ENCODE data around the gene SIPA1L3. TPM values are rescaled to one million over a fixed set of nuclear protein-coding genes. Genes with fewer than 3 reads are reported as not detected.

The SIPA1L3 gene
- total RNA-seq, 1 donor from 2014 or later, result 27.1 TPM

DNA sequence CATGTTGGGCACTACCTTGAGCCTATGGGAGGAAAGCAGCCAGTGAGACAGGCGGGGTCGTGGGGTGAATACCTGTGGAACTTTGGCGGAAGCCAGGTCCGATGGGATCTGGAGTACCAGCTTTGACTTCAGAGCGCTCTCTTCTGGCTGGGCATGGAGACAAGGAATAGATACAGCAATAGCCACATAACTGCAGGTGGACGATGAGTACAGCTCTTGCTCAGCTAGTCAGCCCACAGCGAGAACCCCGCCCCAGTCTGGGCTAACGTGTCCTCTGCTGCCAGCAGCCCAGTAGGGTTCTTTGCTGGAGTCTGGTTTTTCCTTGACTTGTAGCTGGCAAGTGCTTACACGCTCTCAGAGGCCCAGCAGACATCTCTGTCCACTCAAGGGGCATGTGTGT lies 83.4 kb downstream of the SIPA1L3 start:
- Histone ChIP-seq H3K27ac (no peak overlapping the region), H3K4me3 (no peak overlapping the region), H3K4me1 (no peaks in the 10 kb centered on the region), H3K27me3 (no peaks in the 10 kb centered on the region), H3K9me3 (no peaks in the 10 kb centered on the region), H3K36me3 (no peaks in the 10 kb centered on the region)
- TF ChIP-seq, protein P1, sequence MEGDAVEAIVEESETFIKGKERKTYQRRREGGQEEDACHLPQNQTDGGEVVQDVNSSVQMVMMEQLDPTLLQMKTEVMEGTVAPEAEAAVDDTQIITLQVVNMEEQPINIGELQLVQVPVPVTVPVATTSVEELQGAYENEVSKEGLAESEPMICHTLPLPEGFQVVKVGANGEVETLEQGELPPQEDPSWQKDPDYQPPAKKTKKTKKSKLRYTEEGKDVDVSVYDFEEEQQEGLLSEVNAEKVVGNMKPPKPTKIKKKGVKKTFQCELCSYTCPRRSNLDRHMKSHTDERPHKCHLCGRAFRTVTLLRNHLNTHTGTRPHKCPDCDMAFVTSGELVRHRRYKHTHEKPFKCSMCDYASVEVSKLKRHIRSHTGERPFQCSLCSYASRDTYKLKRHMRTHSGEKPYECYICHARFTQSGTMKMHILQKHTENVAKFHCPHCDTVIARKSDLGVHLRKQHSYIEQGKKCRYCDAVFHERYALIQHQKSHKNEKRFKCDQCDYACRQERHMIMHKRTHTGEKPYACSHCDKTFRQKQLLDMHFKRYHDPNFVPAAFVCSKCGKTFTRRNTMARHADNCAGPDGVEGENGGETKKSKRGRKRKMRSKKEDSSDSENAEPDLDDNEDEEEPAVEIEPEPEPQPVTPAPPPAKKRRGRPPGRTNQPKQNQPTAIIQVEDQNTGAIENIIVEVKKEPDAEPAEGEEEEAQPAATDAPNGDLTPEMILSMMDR (IDR thresholded peaks at IDR 0.05), result no peak
- intact Hi-C loops (cut with DNase I), result no loop called here
- no peak for DNase-seq (ENCODE audit: low spot score in 2 of 2)

DNA sequence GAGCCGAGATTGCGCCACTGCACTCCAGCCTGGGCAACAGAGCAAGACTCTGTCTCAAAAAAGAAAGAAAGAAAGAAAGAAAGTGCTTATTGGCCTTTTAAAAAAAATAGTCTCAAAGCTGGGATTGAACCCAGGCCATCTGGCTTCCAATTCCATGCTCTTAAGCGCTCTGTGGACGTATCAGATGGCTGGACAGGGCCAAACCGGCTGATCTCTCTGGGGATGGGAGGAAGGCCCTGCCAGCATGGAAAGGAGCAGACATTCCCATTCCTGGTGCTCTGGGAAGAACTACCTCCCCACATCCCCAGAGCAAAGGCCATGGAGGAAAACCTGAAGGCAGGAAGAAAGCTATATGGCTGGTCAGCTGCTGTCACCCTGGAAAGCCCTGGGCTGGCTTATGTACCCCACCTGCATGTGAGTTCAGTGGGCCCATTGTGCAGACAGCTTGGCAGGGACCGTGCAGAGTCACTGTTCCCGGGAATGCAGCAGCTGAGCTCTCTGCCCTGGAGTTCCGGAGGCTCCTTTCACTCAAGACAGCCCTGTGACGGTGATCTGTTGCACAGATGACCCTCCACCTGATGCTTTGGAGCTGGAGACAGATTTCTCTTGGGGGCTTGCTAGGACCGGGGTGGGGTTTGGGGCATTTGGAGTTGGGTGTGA lies 84.3 kb downstream of the SIPA1L3 start:
- Histone ChIP-seq H3K36me3 (no peaks in the 10 kb centered on the region), H3K4me1 (no peaks in the 10 kb centered on the region), H3K9me3 (no peaks in the 10 kb centered on the region), H3K27me3 (no peaks in the 10 kb centered on the region), H3K27ac (no peak overlapping the region), H3K4me3 (no peak overlapping the region)
- no peak for DNase-seq (ENCODE audit: low spot score in 2 of 2)
- TF ChIP-seq, protein P1 (IDR thresholded peaks at IDR 0.05), result no peak
- intact Hi-C loops (cut with DNase I), result no loop called here

DNA sequence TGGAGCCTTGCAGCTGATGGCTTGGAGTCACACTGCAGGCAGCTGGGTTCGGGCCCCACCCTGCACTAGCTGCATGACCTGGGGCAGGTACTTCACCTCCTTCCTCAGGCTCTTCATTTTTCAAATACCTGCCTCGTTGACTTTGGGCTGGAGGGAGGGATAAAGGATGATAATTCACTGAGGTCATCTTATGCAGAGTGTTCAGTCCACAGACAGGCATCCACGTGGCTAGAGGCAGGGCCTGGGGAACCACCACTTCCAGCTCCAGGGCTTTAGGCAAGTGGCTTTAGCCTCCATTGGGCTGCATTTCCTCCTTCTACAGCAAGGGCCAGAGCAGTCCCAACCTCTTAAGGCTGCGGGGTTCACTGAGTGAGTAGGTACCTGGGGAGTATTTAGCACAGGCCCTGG lies 84.8 kb downstream of the SIPA1L3 start:
- intact Hi-C loops (cut with DNase I), result no loop called here
- H3K4me1 ChIP-seq, result no peaks in the 10 kb centered on the region
- H3K27ac ChIP-seq, result no peak overlapping the region
- TF ChIP-seq, protein P1 (IDR thresholded peaks at IDR 0.05), result no peak
- DNase-seq (ENCODE audit: low spot score in 2 of 2), result no peak
- H3K9me3 ChIP-seq, result no peaks in the 10 kb centered on the region
- H3K36me3 ChIP-seq, result no peaks in the 10 kb centered on the region
- H3K27me3 ChIP-seq, result no peaks in the 10 kb centered on the region
- H3K4me3 ChIP-seq, result no peak overlapping the region

DNA sequence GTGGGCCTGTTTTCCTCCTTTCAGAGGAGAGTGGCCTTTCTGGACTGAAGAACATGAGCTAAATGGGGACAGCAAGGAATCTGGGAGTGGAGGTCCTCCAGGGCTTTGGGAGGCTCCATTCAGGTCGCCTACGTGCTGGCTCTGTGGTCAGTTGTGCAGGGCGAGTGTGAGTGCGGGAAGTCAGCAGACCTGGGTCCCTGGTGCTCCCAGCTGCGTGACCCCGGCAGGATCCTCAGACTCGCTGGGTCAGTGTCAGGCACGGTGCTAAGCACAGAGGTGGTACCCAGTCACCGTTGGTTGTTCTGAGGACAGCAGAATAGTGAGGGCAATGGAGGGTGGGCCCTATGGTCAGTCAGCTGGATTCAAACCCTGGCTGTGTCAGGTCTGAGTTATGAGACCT lies 85.8 kb downstream of the SIPA1L3 start:
- no peak for DNase-seq (ENCODE audit: low spot score in 2 of 2)
- TF ChIP-seq, protein P1 (IDR thresholded peaks at IDR 0.05), result no peak
- Histone ChIP-seq H3K27ac (no peak overlapping the region), H3K9me3 (no peaks in the 10 kb centered on the region), H3K4me1 (no peaks in the 10 kb centered on the region), H3K27me3 (no peaks in the 10 kb centered on the region), H3K36me3 (no peaks in the 10 kb centered on the region), H3K4me3 (no peak overlapping the region)
- intact Hi-C loops (cut with DNase I), result no loop called here

DNA sequence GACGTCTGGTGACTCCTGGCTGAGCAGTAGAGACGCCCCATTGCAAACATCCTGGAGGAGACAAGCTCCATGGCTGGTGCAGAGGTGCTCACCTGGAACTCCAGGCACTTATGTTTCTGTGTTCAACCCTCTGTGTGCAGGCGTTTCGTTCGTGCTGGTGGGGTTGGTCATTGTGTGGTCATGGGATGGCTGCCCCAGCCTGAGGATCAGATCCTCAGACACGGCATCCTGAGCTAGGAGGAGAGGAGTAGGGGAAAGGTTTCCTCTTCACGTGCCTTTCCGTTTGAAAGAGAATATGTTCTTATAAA lies 87.8 kb downstream of the SIPA1L3 start:
- Histone ChIP-seq H3K4me1 (no peaks in the 10 kb centered on the region), H3K4me3 (no peak overlapping the region), H3K36me3 (no peaks in the 10 kb centered on the region), H3K27ac (no peak overlapping the region), H3K27me3 (no peaks in the 10 kb centered on the region), H3K9me3 (no peaks in the 10 kb centered on the region)
- intact Hi-C loops (cut with DNase I), result no loop called here
- TF ChIP-seq, protein P1 (IDR thresholded peaks at IDR 0.05), result no peak
- DNase-seq (ENCODE audit: low spot score in 2 of 2), result no peak

DNA sequence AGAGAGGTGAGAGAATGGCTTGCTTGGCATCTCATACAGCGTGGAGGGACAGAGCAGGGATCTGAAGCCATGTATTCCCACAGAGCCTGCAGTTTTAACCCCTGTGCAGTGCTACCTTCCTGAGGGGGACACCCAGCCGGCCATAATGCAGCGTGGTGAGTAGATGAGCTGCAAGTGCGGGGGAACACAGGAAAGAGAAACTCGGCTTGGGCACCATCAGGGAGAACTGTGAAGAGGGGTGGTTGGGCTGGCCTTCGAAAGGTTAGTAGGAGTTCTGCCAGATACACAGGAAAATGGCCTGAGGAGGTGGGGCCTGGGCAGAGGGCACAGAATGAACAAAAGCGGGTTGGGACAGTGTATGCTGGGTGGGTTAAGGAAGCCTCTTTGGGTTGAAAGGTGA lies 88.3 kb downstream of the SIPA1L3 start:
- intact Hi-C loops (cut with DNase I), result no loop called here
- Histone ChIP-seq H3K27ac (no peak overlapping the region), H3K4me3 (no peak overlapping the region), H3K36me3 (no peaks in the 10 kb centered on the region), H3K27me3 (no peaks in the 10 kb centered on the region), H3K4me1 (no peaks in the 10 kb centered on the region), H3K9me3 (no peaks in the 10 kb centered on the region)
- DNase-seq (ENCODE audit: low spot score in 2 of 2), result no peak
- TF ChIP-seq, protein P1 (IDR thresholded peaks at IDR 0.05), result no peak
